ENCODE measurements around the gene WFIKKN2.

Gene WFIKKN2

GRCh38 chr17:50891577-50891989 is 56.2 kb downstream of the WFIKKN2 start:
- intact Hi-C loops (cut with DNase I; ENCODE audit: low total_unique reads) = no loop called here
- Histone ChIP-seq H3K4me3 (no peak overlapping the region), H3K4me1 (peaks cover 0 to 4% (median 0%) of the 10 kb centered on the region in 4 donors), H3K36me3 (no peaks in the 10 kb centered on the region), H3K27ac (no peak overlapping the region), H3K27me3 (no peaks in the 10 kb centered on the region), H3K9me3 (no peaks in the 10 kb centered on the region)
- peak in 1 of 2 donors; percentile 45 for DNase-seq
- TF ChIP-seq CTCF (IDR thresholded peaks at IDR 0.05) = no peak
